Erythroblast (primary cell): ENCODE measurements around the gene NTM.

ENCODE experiments used
- DNase-seq, 2 experiments: peaks; one replicate each; lab custom pipeline; 2025; lab: John Stamatoyannopoulos, UW
- GATA1 ChIP-seq: IDR thresholded peaks from 2 replicates; pipeline ENCODE4 v1.6.1; 2011; ENCODE audit warnings: low read depth, mild to moderate bottlenecking, control low read depth, low read length, moderate library complexity
- POLR2A ChIP-seq: IDR thresholded peaks from 2 replicates; pipeline ENCODE4 v1.6.1; 2011; ENCODE audit warnings: mild to moderate bottlenecking, low read length

Gene NTM

GRCh38 chr11:131681920-131682319, 311.5 kb downstream of the NTM start:
- no peak for DNase-seq
- TF ChIP-seq POLR2A = no peak

- TF ChIP-seq GATA1 = no peak
- TF ChIP-seq POLR2A = no peak
- no peak for DNase-seq
Observed at GRCh38 chr11:131682373-131683015, 312.1 kb downstream of the NTM start.

- no peak for DNase-seq
- TF ChIP-seq POLR2A (no peak), GATA1 (no peak)
Observed at GRCh38 chr11:131683131-131683530, 312.7 kb downstream of the NTM start.

- TF ChIP-seq POLR2A = no peak
- no peak for TF ChIP-seq GATA1
- no peak for DNase-seq
Observed at GRCh38 chr11:131683666-131684065, 313.3 kb downstream of the NTM start.

- no peak for TF ChIP-seq POLR2A
- no peak for TF ChIP-seq GATA1
- DNase-seq = no peak
Observed at GRCh38 chr11:131684111-131685060, 314.0 kb downstream of the NTM start.

- no peak for DNase-seq
- TF ChIP-seq POLR2A (no peak), GATA1 (no peak)
Observed at GRCh38 chr11:131685206-131685605, 314.8 kb downstream of the NTM start.

- TF ChIP-seq GATA1 (no peak), POLR2A (no peak)
- DNase-seq = no peak
Observed at GRCh38 chr11:131685906-131686305, 315.5 kb downstream of the NTM start.

- no peak for TF ChIP-seq POLR2A
- TF ChIP-seq GATA1 = no peak
- no peak for DNase-seq
Observed at GRCh38 chr11:131686836-131687235, 316.4 kb downstream of the NTM start.

GRCh38 chr11:131687291-131688047, 317.1 kb downstream of the NTM start:
- no peak for DNase-seq
- TF ChIP-seq GATA1 (no peak), POLR2A (no peak)

GRCh38 chr11:131688048-131688693, 317.8 kb downstream of the NTM start:
- peak; percentile 46 to 49 for DNase-seq
- TF ChIP-seq GATA1 (no peak), POLR2A (no peak)

- TF ChIP-seq POLR2A (no peak), GATA1 (no peak)
- DNase-seq = no peak
Observed at GRCh38 chr11:131689049-131689925, 318.9 kb downstream of the NTM start.

- TF ChIP-seq POLR2A = no peak
- no peak for TF ChIP-seq GATA1
- no peak for DNase-seq
Observed at GRCh38 chr11:131690362-131690761, 319.9 kb downstream of the NTM start.
